ENCODE data around the gene NFILZ. TPM values are rescaled to one million over a fixed set of nuclear protein-coding genes. Genes with fewer than 3 reads are reported as not detected.
A peak's percentile ranks its signal among the peaks of the same experiment; 100 is the strongest.

Gene NFILZ, protein sequence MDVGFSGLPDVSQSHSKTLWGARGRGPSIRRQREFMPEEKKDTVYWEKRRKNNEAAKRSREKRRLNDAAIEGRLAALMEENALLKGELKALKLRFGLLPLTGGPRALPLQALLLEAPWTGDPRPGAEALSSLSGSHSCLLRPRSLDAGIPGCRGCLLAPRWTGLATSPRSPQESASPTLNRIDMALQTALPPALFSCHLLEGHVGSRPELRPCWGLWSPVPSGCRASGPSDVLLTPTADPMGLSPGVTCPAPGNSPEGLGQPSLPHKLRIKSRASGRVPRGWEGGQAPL
- total RNA-seq (ENCODE audit: insufficient read depth, low replicate concordance): not detected

DNA sequence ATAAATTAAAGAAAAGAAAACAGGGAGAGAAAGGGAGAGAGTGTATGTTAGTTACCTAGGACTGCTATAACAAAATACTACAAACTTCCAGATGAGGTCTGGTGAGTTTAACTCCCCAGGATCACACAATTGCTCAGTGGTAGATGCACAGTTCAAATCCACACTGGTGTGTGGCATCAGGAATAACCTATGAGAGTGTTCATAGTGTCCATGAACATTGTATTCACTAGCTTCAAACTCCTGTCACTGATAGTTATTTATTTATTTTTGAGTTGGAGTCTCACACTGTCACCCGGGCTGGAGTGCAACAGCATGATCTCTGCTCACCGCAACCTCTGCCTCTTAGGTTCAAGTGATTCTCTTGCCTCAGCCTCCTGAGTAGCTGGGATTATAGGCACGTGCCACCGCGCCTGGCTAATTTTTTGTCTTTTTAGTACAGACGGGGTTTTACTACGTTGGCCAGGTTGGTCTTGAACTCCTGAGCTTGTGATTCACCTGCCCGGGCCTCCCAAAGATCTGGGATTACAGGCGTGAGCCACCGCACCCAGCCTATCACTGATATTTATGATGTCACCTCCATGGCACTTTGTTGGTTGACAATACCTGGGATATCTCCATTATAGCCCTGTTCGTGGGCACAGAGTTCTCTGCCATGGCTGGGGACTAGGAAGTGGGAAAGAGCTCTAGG is at the start of gene NFILZ:
TSS of gene NFILZ (plus strand) at position 638 of the 688 bp plus-strand sequence. CDS start 46,133 bp downstream, outside the sequence.
- no peak for DNase-seq (ENCODE audit: low spot score)

DNA sequence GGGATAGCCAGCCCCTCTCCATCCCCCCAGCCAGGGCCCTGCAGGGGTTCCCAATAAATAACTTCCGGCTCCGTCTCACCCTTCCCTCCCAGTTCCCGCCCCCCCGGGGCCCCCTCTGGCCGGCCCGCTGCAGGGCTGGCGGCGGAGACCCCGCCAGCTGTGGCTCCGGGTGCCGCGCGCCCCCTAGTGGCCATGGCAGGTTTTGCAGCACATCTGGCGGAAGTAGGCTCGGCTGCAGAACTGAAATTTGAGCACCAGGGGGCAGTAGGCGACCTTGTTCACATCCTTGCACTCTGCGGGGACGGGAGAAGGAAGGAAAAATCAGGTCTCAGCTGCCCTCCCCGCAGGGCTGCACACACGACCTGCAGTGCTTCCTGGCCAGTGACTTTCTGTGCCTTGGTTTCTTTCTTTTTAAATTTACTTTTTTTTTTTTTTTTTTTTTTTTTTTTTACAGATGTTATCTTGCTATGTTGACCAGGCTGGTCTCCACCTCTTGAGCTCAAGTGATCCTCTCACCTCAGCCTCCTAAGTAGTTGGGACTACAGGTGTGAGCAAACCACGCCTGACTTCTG is 49.6 kb upstream of the NFILZ start:
- peak; percentile 79 for DNase-seq (ENCODE audit: low spot score)

DNA sequence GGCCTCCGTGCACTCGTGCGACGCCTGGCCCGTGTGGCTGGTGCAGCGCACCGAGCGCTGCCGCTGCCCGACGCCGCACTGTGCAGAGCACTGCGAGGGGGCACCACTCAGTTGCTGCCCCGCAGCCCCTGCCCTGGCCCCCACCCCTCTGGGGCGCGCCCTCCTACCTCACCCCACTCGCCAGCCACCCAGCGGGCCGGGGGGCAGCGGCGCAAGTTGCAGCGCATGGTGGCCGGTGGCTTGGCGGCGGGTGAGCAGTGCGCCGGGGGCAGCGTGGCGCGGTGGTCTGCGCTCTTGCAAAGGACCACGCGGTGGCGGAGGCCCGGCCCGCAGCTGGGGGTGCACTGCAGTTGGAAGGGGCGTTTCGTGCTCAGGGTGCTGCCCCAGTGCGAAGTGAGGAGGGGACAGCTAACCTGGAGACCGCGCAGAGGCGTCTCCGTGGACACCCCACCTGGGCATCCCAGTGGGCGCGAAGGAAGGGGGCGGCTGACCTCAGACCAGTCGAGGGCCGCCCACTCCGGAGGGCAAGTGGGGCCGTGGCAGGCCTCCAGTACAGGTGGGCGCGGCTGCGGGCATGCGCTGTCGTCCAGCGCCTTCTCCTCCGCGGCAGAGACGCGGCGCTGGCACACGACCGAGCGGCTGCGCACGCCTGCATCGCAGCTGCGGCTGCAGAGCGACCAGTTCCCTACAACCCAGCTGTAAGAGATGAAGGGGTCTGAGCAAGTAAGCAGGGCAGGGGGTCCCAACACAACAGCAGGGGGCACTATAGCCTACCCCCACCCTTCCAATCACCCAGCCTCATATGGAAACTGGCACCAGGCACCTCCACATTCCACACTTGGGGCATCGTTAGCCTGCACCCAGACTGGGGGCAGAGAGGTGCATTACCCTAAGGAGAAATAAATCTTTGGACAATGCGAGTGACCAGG is 45.2 kb upstream of the NFILZ start:
- no peak for DNase-seq (ENCODE audit: low spot score)

DNA sequence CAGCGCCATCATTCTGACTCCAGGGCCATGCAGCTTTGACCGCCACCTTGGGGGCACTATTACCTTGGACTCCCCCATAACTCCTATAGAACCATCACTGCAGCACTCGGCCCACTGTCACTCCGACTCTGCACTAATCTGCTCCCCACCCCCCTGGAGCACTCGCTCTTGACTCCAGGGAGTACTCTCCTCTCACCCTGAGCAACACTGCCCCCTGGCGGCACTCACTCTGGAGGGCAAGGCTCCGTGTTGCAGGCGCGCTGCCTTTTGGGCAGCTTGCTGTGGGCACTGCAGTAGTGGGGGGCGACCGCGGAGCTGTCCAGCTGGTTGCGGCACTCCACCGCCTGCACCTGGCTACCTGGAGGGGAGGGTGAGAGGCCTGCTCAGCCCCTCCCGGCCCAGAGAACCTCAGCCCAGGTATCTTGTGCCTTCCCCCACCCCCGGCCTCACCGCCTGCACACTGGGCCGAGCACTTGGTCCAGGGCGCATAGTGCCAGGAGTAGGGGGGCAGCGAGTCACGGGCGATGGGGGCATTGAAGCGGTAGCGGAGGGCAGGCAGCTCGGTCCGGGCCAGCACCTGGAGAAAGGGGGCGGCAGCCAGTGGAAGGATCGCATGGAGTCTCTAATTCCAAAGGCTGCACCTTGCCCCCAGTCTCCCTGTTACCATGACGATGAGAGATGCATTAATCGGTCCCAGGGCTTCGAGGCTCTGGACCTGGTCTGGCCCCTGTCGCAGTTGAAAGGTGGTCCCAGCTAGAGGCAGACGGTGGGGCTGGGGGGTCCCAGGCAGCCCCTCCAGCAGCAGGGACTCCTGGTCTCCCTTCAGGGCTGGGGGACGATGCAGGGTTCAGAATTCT is 44.3 kb upstream of the NFILZ start:
- no peak for DNase-seq (ENCODE audit: low spot score)

- no peak for DNase-seq (ENCODE audit: low spot score)
Observed at GRCh38 chr19:8589177-8589714, 41.2 kb upstream of the NFILZ start.

DNA sequence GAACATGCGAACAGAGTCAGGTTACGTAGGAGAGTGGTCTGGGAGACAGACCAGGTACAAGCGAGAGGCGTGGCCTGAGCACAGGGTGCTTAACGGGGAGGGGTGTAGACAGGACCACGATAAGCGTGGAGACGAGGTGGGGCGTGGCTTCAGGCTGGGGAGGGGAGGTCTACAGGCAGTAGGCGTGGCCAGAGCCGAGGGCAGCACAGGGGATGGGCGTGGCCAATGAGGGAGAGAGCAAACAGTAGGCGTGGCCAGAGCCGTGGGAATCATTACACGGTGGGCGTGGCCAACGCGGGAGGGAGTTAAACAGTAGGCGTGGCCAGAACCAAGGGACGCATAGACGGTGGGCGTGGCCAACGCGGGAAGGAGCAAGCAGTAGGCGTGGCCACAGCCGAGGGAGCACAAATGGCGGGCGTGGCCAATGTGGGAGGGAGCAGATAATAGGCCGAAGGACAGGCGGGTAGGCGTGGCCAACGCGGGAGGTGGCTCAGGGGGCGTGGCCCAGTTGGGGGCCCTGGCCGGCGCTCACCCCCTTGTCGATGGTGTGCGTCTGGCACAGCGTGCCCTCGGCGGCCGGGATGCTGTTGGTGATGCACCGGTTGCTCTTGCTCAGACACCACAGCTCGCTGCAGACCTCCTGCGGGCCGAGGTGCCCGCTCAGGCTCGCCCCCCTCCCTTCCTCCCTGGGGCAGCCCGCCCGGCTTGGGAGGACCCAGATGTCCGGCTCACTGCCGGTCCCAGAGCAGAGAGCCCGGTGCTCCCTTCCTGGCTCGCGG is 38.0 kb upstream of the NFILZ start:
- peak; percentile 98 for DNase-seq (ENCODE audit: low spot score)

DNA sequence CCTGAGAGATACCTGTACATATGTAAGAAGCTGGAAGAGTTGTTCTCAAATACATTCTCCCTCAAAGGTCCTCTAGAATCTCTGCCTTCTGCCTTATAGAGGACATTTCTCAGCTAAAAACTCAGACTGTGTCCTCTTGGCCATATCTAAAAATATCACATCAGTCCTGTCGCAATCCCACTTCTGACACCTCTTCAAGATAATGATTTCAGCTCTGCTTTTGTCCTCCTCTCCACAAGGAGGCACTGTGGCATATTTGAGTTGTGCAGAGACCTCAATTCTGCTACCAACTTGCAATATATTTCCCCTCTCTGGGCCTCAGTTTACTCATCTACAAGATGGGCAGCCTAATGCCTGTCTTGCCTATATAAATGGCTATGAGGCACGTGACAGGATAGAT is 36.5 kb upstream of the NFILZ start:
- no peak for DNase-seq (ENCODE audit: low spot score)

- DNase-seq (ENCODE audit: low spot score): no peak
Observed at GRCh38 chr19:8595651-8596050, 34.8 kb upstream of the NFILZ start.

DNA sequence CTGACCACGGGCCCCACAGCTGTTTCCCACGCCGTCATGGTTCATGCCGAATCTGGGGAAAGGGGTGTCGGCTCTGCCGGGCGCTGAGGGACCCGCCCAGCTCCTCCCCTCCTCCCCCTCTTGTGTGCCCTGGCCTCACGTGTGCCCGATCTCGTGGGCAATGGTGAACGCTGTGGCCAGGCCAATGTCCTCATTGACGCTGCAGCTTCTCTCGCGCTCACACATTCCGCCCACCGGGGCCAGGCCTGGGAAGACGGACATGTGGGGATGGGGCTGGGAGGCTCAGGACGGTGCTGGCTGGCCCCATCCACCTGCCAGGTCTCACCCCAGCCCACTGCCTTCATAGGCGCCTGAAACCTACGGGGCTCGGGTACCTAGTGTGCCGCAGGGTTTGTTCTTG is 34.3 kb upstream of the NFILZ start:
- DNase-seq (ENCODE audit: low spot score): no peak

DNA sequence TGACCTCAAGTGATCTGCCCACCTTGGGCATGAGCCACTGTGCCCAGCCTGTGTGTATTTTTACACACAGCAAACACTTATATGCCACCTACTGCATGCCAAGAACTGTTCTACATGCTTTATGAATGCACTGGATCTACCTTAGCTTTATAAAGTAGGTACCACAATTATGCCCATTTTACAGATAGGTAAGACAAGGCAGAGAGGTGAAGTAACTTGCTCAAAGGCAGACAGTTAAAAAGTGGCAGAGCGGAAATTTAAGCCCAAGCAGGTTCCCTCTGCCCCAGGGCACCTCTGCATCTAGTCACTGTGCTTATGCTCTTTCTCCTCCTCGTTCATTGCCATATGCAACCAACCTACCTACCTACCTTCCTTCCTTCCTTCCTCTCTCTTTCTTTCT is 30.4 kb upstream of the NFILZ start:
- DNase-seq (ENCODE audit: low spot score): no peak

GRCh38 chr19:8600816-8601215 is 29.6 kb upstream of the NFILZ start:
- no peak for DNase-seq (ENCODE audit: low spot score)

- no peak for DNase-seq (ENCODE audit: low spot score)
Observed at GRCh38 chr19:8601796-8602195, 28.6 kb upstream of the NFILZ start.

GRCh38 chr19:8605514-8605913 is 24.9 kb upstream of the NFILZ start:
- no peak for DNase-seq (ENCODE audit: low spot score)

GRCh38 chr19:8607386-8607785 is 23.0 kb upstream of the NFILZ start:
- peak; percentile 78 for DNase-seq (ENCODE audit: low spot score)

DNA sequence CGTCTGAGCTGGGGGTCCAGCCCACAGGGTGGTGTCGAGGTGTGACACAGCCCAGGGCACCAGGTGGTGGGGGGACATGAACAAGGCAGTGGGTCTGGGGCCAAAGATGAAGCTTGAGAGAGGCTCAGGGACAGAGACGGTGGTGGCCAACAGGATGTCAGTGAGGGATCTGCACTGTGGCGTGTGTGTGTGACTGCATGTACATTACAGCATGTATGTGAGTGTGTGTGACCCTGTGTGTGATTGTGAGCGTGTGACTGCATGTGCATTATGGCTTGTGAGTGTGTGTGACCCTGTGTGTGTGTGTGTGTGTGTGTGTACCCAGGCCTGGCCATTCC is 21.5 kb upstream of the NFILZ start:
- DNase-seq (ENCODE audit: low spot score): no peak

DNA sequence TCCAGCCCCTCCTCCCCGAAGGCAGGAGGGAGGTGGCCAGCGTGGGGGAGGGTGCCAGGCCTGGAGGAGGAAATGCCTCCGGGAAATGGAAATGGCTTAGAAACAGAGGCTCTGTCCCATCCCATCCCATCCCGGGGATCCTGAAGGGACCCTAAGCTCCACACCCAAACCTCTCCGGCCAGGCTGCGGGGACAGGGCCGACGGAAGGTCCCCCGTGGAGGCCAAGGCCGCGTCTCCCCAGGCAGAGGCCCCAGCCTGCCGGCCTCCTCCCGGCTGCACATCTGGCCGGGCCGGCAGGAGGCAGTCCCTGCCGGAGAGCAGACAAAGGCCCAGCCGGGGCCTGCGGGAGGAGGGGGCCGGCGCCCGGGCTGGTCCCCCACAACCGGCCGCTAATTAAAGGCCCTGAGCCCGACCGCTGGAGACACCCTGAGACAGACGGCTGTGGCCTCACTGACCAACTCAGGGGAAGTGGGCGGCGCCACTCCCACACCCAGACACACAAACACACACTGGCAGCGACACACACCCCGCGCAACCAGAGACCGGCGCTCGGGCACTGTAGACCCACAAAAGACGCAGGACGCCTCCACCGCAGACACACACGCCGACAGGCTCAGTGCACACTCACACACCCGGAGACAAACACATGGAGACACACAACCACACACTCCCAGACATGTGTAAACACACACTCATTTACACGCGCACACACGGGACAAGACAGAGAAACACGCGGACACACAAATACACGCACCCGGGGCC is 21.0 kb upstream of the NFILZ start:
- peak; percentile 79 for DNase-seq (ENCODE audit: low spot score)

DNA sequence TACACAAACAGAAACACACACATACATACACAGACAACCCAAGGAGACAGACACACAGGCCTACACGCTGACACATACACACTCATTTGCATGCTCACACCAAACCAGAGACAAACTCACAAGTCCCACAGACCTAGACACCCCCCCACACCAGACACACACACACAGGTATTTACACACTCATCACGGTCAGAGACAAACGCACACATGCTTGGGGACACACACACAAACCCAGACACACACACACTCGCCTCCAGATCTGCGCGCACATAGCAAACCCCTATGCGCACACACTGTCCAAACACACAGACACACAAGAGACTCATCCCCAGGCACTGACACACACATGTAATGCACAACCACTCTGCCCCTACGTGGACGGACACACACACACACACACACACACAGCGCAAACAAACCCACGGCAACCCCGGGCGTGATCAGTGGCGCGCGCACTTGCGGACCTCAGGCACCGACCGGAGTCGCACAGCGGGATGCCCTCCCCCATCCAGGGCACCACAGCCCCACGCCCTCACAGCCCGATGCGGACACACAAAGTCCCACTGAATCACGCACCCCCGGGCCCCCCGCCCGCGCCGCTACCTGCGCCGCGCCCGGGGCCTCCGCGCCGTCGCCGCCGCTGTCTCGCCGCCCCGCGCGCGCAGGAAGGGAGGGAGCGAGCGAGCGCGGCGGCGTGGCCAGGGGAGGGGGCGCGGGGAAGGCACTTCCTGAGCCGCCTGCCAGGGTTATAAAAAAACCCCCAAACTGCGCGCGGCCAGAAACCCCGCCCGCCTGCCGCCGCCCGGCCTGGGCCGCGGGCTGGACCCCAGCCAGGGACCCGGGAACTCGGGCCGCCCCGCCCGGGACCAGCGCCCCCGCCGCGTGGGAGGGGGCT is 20.1 kb upstream of the NFILZ start, which contains the start of gene ADAMTS10:
TSS of gene ADAMTS10 (minus strand) at position 675 of the 895 bp plus-strand sequence. CDS start 5,005 bp downstream, outside the sequence.
- peak; percentile 63 for DNase-seq (ENCODE audit: low spot score)

- DNase-seq (ENCODE audit: low spot score): no peak
Observed at GRCh38 chr19:8610936-8611300, 19.5 kb upstream of the NFILZ start.
